MM.1S (cell line): ENCODE results near the gene ISOC1.

Experiments used
- DNase-seq: peaks from one replicate; pipeline ENCODE4 v3.0.0-alpha.2; 2015
- H2AFZ ChIP-seq: fragments of 300-600 bp; sonication (generic); 2 replicates; pipeline ENCODE4 v1.6.0; 2016; ENCODE audit warnings: antibody characterized with exemption, low read length
- H3F3A ChIP-seq: fragments of 300-600 bp; sonication (generic); 2 replicates; pipeline ENCODE4 v1.6.1; 2016; ENCODE audit warnings: mild to moderate bottlenecking, antibody characterized with exemption, low read length, moderate library complexity, mixed read lengths; ENCODE audit not compliant: insufficient read depth
- H3K27ac ChIP-seq: fragments of 300-600 bp; sonication (generic); 2 replicates; pipeline ENCODE4 v1.5.1; 2016; ENCODE audit warnings: mild to moderate bottlenecking, low read length
- H3K27me3 ChIP-seq: fragments of 300-600 bp; sonication (generic); replicated peaks from 2 replicates; pipeline ENCODE4 v1.6.0; 2016; ENCODE audit warnings: low read length; ENCODE audit not compliant: insufficient read depth
- H3K36me3 ChIP-seq: fragments of 300-600 bp; sonication (generic); replicated peaks from 2 replicates; pipeline ENCODE4 v1.6.1; 2016; ENCODE audit warnings: mild to moderate bottlenecking, low read length, mixed read lengths; ENCODE audit not compliant: insufficient read depth
- H3K4me1 ChIP-seq: fragments of 300-600 bp; sonication (generic); 2 replicates; pipeline ENCODE4 v1.6.1; 2016; ENCODE audit warnings: low read length, mixed read lengths
- H3K4me2 ChIP-seq: fragments of 300-600 bp; sonication (generic); 2 replicates; pipeline ENCODE4 v1.6.0; 2016; ENCODE audit warnings: low read depth, low read length
- H3K4me3 ChIP-seq: fragments of 300-600 bp; sonication (generic); 2 replicates; pipeline ENCODE4 v1.5.1; 2016; ENCODE audit warnings: low read length, mixed read lengths
- H3K79me2 ChIP-seq: fragments of 300-600 bp; sonication (generic); 2 replicates; pipeline ENCODE4 v1.6.1; 2016; ENCODE audit warnings: mixed run types, low read length, mixed read lengths
- H3K9ac ChIP-seq: fragments of 300-600 bp; sonication (generic); 2 replicates; pipeline ENCODE4 v1.6.1; 2016; ENCODE audit warnings: low read length, mixed read lengths
- H3K9me2 ChIP-seq: fragments of 300-600 bp; sonication (generic); replicated peaks from 2 replicates; pipeline ENCODE4 v1.6.1; 2016; ENCODE audit warnings: mild to moderate bottlenecking, low read length, mixed read lengths; ENCODE audit not compliant: insufficient read depth
- H3K9me3 ChIP-seq: fragments of 300-600 bp; sonication (generic); replicated peaks from 2 replicates; pipeline ENCODE4 v1.6.1; 2016; ENCODE audit warnings: mild to moderate bottlenecking, low read length, mixed read lengths; ENCODE audit not compliant: insufficient read depth
- H4K20me1 ChIP-seq: fragments of 300-600 bp; sonication (generic); 2 replicates; pipeline ENCODE4 v1.6.1; 2016; ENCODE audit warnings: mild to moderate bottlenecking, low read length, moderate library complexity, mixed read lengths; ENCODE audit not compliant: insufficient read depth
- CTCF ChIP-seq: fragments of 300-600 bp; sonication (generic); IDR thresholded peaks from 2 replicates; pipeline ENCODE4 v1.5.1; 2016; ENCODE audit warnings: antibody characterized with exemption, low read length, mixed read lengths
- EZH2 ChIP-seq: fragments of 300-600 bp; sonication (generic); optimal IDR thresholded peaks from 2 replicates; pipeline ENCODE3; 2017; ENCODE audit warnings: low read depth, mild to moderate bottlenecking, antibody characterized with exemption, low read length, mixed read lengths
- EZH2phosphoT487 ChIP-seq: fragments of 300-600 bp; sonication (generic); IDR thresholded peaks from 2 replicates; pipeline ENCODE4 v1.6.1; 2018; ENCODE audit warnings: antibody characterized with exemption, low read length

Gene ISOC1

GRCh38 chr5:129112295-129112694 is 17.7 kb downstream of the ISOC1 start:
- no peaks in the 10 kb centered on the region for H3F3A ChIP-seq
- no peak overlapping the region for H3K4me3 ChIP-seq
- H4K20me1 ChIP-seq = no peaks in the 10 kb centered on the region
- no peak overlapping the region for H3K9ac ChIP-seq
- no peaks in the 10 kb centered on the region for H3K79me2 ChIP-seq
- H3K9me2 ChIP-seq = no peaks in the 10 kb centered on the region
- DNase-seq = no peak
- 0 out of 2 replicates have a peak, but pooled peaks cover under 1% of the 10 kb centered on the region for H3K36me3 ChIP-seq
- H3K9me3 ChIP-seq = no peaks in the 10 kb centered on the region
- H3K27me3 ChIP-seq = no peaks in the 10 kb centered on the region
- no peak overlapping the region for H3K27ac ChIP-seq
- no peak for TF ChIP-seq EZH2
- TF ChIP-seq EZH2phosphoT487 = no peak
- no peak for TF ChIP-seq CTCF
- no peaks in the 10 kb centered on the region for H3K4me1 ChIP-seq
- no peak overlapping the region for H3K4me2 ChIP-seq
- H2AFZ ChIP-seq = no peak overlapping the region

- H3K4me2 ChIP-seq = no peak overlapping the region
- H3K79me2 ChIP-seq = no peaks in the 10 kb centered on the region
- DNase-seq = no peak
- no peaks in the 10 kb centered on the region for H3K27me3 ChIP-seq
- H3K9me2 ChIP-seq = no peaks in the 10 kb centered on the region
- H2AFZ ChIP-seq = no peak overlapping the region
- H3F3A ChIP-seq = no peaks in the 10 kb centered on the region
- no peaks in the 10 kb centered on the region for H3K36me3 ChIP-seq
- no peaks in the 10 kb centered on the region for H4K20me1 ChIP-seq
- TF ChIP-seq CTCF = no peak
- no peak for TF ChIP-seq EZH2phosphoT487
- no peak for TF ChIP-seq EZH2
- H3K27ac ChIP-seq = no peak overlapping the region
- no peaks in the 10 kb centered on the region for H3K4me1 ChIP-seq
- no peaks in the 10 kb centered on the region for H3K9me3 ChIP-seq
- no peak overlapping the region for H3K4me3 ChIP-seq
- no peak overlapping the region for H3K9ac ChIP-seq
These were observed 19.3 kb downstream of the ISOC1 start for GRCh38 chr5:129113867-129114266.

GRCh38 chr5:129114539-129115193 is 20.1 kb downstream of the ISOC1 start:
- H3F3A ChIP-seq = no peaks in the 10 kb centered on the region
- H2AFZ ChIP-seq = no peak overlapping the region
- no peak for DNase-seq
- H3K27ac ChIP-seq = no peak overlapping the region
- no peak for TF ChIP-seq CTCF
- no peak for TF ChIP-seq EZH2phosphoT487
- TF ChIP-seq EZH2 = no peak
- no peaks in the 10 kb centered on the region for H4K20me1 ChIP-seq
- H3K79me2 ChIP-seq = no peaks in the 10 kb centered on the region
- no peaks in the 10 kb centered on the region for H3K36me3 ChIP-seq
- no peaks in the 10 kb centered on the region for H3K9me3 ChIP-seq
- no peaks in the 10 kb centered on the region for H3K4me1 ChIP-seq
- no peak overlapping the region for H3K4me2 ChIP-seq
- H3K9me2 ChIP-seq = no peaks in the 10 kb centered on the region
- no peak overlapping the region for H3K9ac ChIP-seq
- no peak overlapping the region for H3K4me3 ChIP-seq
- H3K27me3 ChIP-seq = no peaks in the 10 kb centered on the region
